Liver (tissue), 9 donors: Measurements from ENCODE around the gene MEIOB. TPM values are rescaled to one million over a fixed set of nuclear protein-coding genes. Genes with fewer than 3 reads are reported as not detected.

Experiments used
- DNase-seq: peaks from one replicate; pipeline ENCODE4 v3.0.0-alpha.2; 2017; ENCODE audit warnings: low spot score
- H3K27ac ChIP-seq, 2 donors: one replicate each; pipeline ENCODE4 v1.7.0; 2013; ENCODE audit warnings: inconsistent platforms in 2 of 2, low read length in 2 of 2, control low read depth in 1 of 2, low read depth in 1 of 2, mild to moderate bottlenecking in 1 of 2
- H3K27me3 ChIP-seq, 4 donors: one replicate each; pipeline versions ENCODE4 v1.6.1 to v1.7.0; 2013; ENCODE audit warnings: low read length in 3 of 4, inconsistent platforms in 1 of 4, mild to moderate bottlenecking in 1 of 4, moderate library complexity in 1 of 4; ENCODE audit not compliant: control insufficient read depth in 4 of 4, insufficient read depth in 4 of 4
- H3K36me3 ChIP-seq, 4 donors: one replicate each; pipeline versions ENCODE4 v1.6.1 to v1.7.0; 2013; ENCODE audit warnings: low read length in 3 of 4, mild to moderate bottlenecking in 3 of 4, low read depth in 1 of 4, moderate library complexity in 1 of 4; ENCODE audit not compliant: control insufficient read depth in 4 of 4, insufficient read depth in 3 of 4
- H3K4me1 ChIP-seq, 4 donors: one replicate each; pipeline versions ENCODE4 v1.6.1 to v1.7.0; 2013; ENCODE audit warnings: low read length in 3 of 4, mild to moderate bottlenecking in 3 of 4, moderate library complexity in 1 of 4; ENCODE audit not compliant: control insufficient read depth in 4 of 4, insufficient read depth in 4 of 4
- H3K4me3 ChIP-seq, 3 donors: one replicate each; pipeline versions ENCODE4 v1.6.1 to v1.7.0; 2013; ENCODE audit warnings: low read length in 3 of 3, control low read depth in 1 of 3, low read depth in 1 of 3, mild to moderate bottlenecking in 1 of 3
- H3K9ac ChIP-seq, 2 donors: one replicate each; pipeline ENCODE4 v1.7.0; 2013; ENCODE audit warnings: low read length in 2 of 2, mild to moderate bottlenecking in 2 of 2, moderate library complexity in 2 of 2, control low read depth in 1 of 2, low read depth in 1 of 2
- H3K9me3 ChIP-seq, 4 donors: one replicate each; pipeline versions ENCODE4 v1.6.1 to v1.7.0; 2013; ENCODE audit warnings: low read length in 3 of 4; ENCODE audit not compliant: control insufficient read depth in 4 of 4
- CTCF ChIP-seq: fragments of 150-350 bp; IDR thresholded peaks from 2 replicates; pipeline ENCODE4 v1.5.1; 2017; ENCODE audit warnings: improper control_type of control experiment, low read depth, low read length; ENCODE audit not compliant: missing input control
- EGR1 ChIP-seq, 2 donors: IDR thresholded peaks; 2 replicates each; pipeline ENCODE4 v1.6.1; 2016 to 2018; ENCODE audit warnings: antibody characterized with exemption in 2 of 2, low read depth in 2 of 2
- FOXA1 ChIP-seq: IDR thresholded peaks from 2 replicates; pipeline ENCODE4 v1.6.1; 2016; ENCODE audit warnings: antibody characterized with exemption
- GABPA ChIP-seq, 2 donors: IDR thresholded peaks in 1 of 2; conservative IDR thresholded peaks in 1 of 2; 2 replicates each; pipeline ENCODE4 v1.6.1; 2016; ENCODE audit warnings: antibody characterized with exemption in 2 of 2, mild to moderate bottlenecking in 1 of 2, moderate library complexity in 1 of 2
- HNF4A ChIP-seq, 2 donors: conservative IDR thresholded peaks; 2 replicates each; pipeline ENCODE4 v1.6.1; 2016; ENCODE audit warnings: antibody characterized with exemption in 2 of 2, mild to moderate bottlenecking in 2 of 2
- HNF4G ChIP-seq: IDR thresholded peaks from 2 replicates; pipeline ENCODE4 v1.6.1; 2016; ENCODE audit warnings: antibody characterized with exemption
- JUND ChIP-seq, 2 donors: IDR thresholded peaks; 2 replicates each; pipeline ENCODE4 v1.6.1; 2016; ENCODE audit warnings: antibody characterized with exemption in 2 of 2
- MAX ChIP-seq: IDR thresholded peaks from 2 replicates; pipeline ENCODE4 v1.6.1; 2016; ENCODE audit warnings: antibody characterized with exemption
- NR2F2 ChIP-seq: IDR thresholded peaks from 2 replicates; pipeline ENCODE4 v1.6.1; 2016; ENCODE audit warnings: antibody characterized with exemption
- RAD21 ChIP-seq, 2 donors: IDR thresholded peaks; 2 replicates each; pipeline ENCODE4 v1.6.1; 2016; ENCODE audit warnings: antibody characterized with exemption in 2 of 2, mild to moderate bottlenecking in 2 of 2
- REST ChIP-seq: IDR thresholded peaks from 2 replicates; pipeline ENCODE4 v1.6.1; 2016; ENCODE audit warnings: antibody characterized with exemption, mild to moderate bottlenecking
- RXRA ChIP-seq, 2 donors: IDR thresholded peaks; 2 replicates each; pipeline ENCODE4 v1.6.1; 2017 to 2018; ENCODE audit warnings: antibody characterized with exemption in 2 of 2, mild to moderate bottlenecking in 1 of 2
- SP1 ChIP-seq: IDR thresholded peaks from 2 replicates; pipeline ENCODE4 v1.6.1; 2018; ENCODE audit warnings: antibody characterized with exemption, mild to moderate bottlenecking
- TAF1 ChIP-seq: conservative IDR thresholded peaks from 2 replicates; pipeline ENCODE4 v1.6.1; 2016; ENCODE audit warnings: antibody characterized with exemption, mild to moderate bottlenecking
- WGBS: extraction: QIAGEN DNeasy Blood & Tissue Kit; methylation state at CpG from one replicate; pipeline ENCODE4 v1.1.7; 2013; 5-methylcytosine and 5-hydroxymethylcytosine counted together
- polyA plus RNA-seq, 2 donors: library from polyadenylated mRNA; stranded (reverse) in 1 of 2; unstranded in 1 of 2; fragments of 200-250 nt in 1 of 2; fragments of >200 nt in 1 of 2; fragmentation: Nextera tagmentation in 1 of 2; extraction: Ambion mirVana in 1 of 2; gene quantifications; one replicate each; pipeline versions ENCODE4 v1.2.1 to v1.2.3, GENCODE V29; 2013 to 2015
- total RNA-seq, 2 donors: library from RNA; depleted of rRNA; stranded (reverse); fragments of >200 nt; gene quantifications; one replicate each; pipeline ENCODE4 v1.2.3, GENCODE V29; 2014
- donor health status: healthy.
- donor health status: healthy.
- donor health status: healthy.
- donor health status: healthy.
- donor health status: healthy.

The MEIOB gene
- total and polyA plus RNA-seq, 4 donors: 0.33 to 2.2 TPM; not detected in 2

- H3K27me3 ChIP-seq: no peaks in the 10 kb centered on the region
- no peak overlapping the region for H3K27ac ChIP-seq
- TF ChIP-seq RAD21 (IDR thresholded peaks at IDR 0.05) (no peak), HNF4A (conservative IDR thresholded peaks at IDR 0.05) (no peak), TAF1 (no peak), EGR1 (IDR thresholded peaks at IDR 0.05; ENCODE audit: low read depth in 2 of 2) (no peak), CTCF (no peak)
- no peaks in the 10 kb centered on the region for H3K36me3 ChIP-seq
- 90% methylated on average over 5 of the region's 5 CpGs for WGBS
- no peak for DNase-seq
- no peaks in the 10 kb centered on the region for H3K9me3 ChIP-seq
- H3K4me3 ChIP-seq: no peak overlapping the region
- H3K9ac ChIP-seq: no peak overlapping the region
- peaks cover 0 to 3% (median under 1%) of the 10 kb centered on the region in 4 donors for H3K4me1 ChIP-seq
Observed at GRCh38 chr16:1895068-1895467, 23.1 kb upstream of the MEIOB start.

GRCh38 chr16:1890708-1891050, 18.7 kb upstream of the MEIOB start:
- WGBS: 48% methylated on average over 4 of the region's 4 CpGs
- Histone ChIP-seq H3K27ac (no peak overlapping the region), H3K4me3 (no peak overlapping the region), H3K27me3 (no peaks in the 10 kb centered on the region), H3K9me3 (no peaks in the 10 kb centered on the region), H3K36me3 (no peaks in the 10 kb centered on the region), H3K9ac (no peak overlapping the region), H3K4me1 (no peaks in the 10 kb centered on the region)
- TF ChIP-seq MAX: no peak
- no peak for TF ChIP-seq NR2F2
- no peak for TF ChIP-seq REST
- no peak for TF ChIP-seq RAD21 (IDR thresholded peaks at IDR 0.05)
- TF ChIP-seq HNF4G: no peak
- no peak for DNase-seq

GRCh38 chr16:1890024-1890707, 18.2 kb upstream of the MEIOB start:
- DNase-seq: no peak
- WGBS: 70% methylated on average over 16 of the region's 16 CpGs
- no peak overlapping the region for H3K9ac ChIP-seq
- TF ChIP-seq REST (no peak), GABPA (IDR thresholded peaks at IDR 0.05 in 1 of 2, conservative IDR thresholded peaks at IDR 0.05 in 1 of 2) (no peak), RXRA (IDR thresholded peaks at IDR 0.05) (no peak), FOXA1 (no peak), RAD21 (IDR thresholded peaks at IDR 0.05) (no peak), SP1 (no peak), TAF1 (no peak), JUND (IDR thresholded peaks at IDR 0.05) (no peak)
- no peak overlapping the region for H3K27ac ChIP-seq
- no peaks in the 10 kb centered on the region for H3K27me3 ChIP-seq
- H3K9me3 ChIP-seq: no peaks in the 10 kb centered on the region
- H3K36me3 ChIP-seq: no peaks in the 10 kb centered on the region
- no peak overlapping the region for H3K4me3 ChIP-seq
- no peaks in the 10 kb centered on the region for H3K4me1 ChIP-seq
